Measurements from ENCODE around the gene PALM2AKAP2. TPM values are rescaled to one million over a fixed set of nuclear protein-coding genes. Genes with fewer than 3 reads are reported as not detected.

Gene PALM2AKAP2
- total RNA-seq, 5 donors from 2014 or later (not counting 1 experiment from before 2014, with no cell fraction given), result not detected

DNA sequence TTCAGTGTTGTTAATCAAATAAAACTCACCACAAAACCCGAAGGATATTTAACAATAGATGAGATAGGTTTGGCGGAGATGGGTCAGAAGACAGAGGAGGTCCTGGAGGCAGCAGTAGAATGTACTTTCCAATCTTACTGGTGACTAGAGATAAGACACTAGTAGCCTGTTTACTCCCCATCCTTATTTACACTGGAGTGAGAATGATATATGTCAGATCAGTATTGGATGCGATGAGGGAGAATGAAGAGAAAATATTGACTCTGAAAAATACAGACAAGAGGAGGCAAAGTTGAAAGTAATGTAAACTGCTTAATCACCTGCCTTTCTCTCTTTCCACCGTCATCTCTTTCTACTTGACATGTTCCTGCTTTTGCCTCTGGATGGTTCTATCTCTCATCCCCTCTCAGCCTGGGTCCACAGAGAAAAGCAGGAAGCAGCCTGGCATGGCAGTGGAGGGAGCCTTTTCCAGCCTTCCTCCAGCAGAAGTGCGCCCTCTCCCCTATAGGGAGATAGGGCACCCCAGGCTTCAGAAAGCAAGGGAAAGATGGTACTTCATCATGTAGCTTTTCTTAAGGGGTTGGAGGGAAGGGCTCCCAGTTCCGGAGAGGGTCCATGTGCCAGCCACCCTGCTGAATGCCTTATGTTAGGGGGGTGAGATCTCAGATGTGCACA, 11.1 kb downstream of the PALM2AKAP2 start:
- H3K36me3 Mint-ChIP-seq, result no peaks in the 10 kb centered on the region
- WGBS (ENCODE audit: insufficient coverage), result 85% methylated on average over 1 of the region's 6 CpGs
- CTCF ChIA-PET, result no interaction called here
- H3K4me1 ChIP-seq (ENCODE audit: control insufficient read depth in 1 of 2, extremely low read depth in 1 of 2, insufficient read depth in 2 of 2, low read length in 2 of 2), result no peaks in the 10 kb centered on the region
- DNase-seq, result no peak
- H3K4me3 ChIP-seq (ENCODE audit: control insufficient read depth in 1 of 2, extremely low read depth in 1 of 2, low read length in 1 of 2), result no peak overlapping the region
- H3K4me1 Mint-ChIP-seq, result no peaks in the 10 kb centered on the region
- no peak overlapping the region for H3K4me3 Mint-ChIP-seq
- no peak overlapping the region for H3K27ac Mint-ChIP-seq
- H3K36me3 ChIP-seq (ENCODE audit: control insufficient read depth in 2 of 2, extremely low read depth in 1 of 2, insufficient read depth in 1 of 2, low read length in 1 of 2), result no peaks in the 10 kb centered on the region
- POLR2A ChIA-PET, result no interaction called here
- H3K27me3 ChIP-seq (replicated peaks in 1 of 2; ENCODE audit: control insufficient read depth in 2 of 2, extremely low read depth in 1 of 2, insufficient read depth in 2 of 2, low read length in 1 of 2), result peaks cover 0 to 4% of the 10 kb centered on the region in 2 experiments
- no peak for ATAC-seq (replicated peaks in 1 of 4)
- H3K9me3 Mint-ChIP-seq, result no peaks in the 10 kb centered on the region
- H3K27ac ChIP-seq (ENCODE audit: low read length), result no peak overlapping the region
- no peaks in the 10 kb centered on the region for H3K9me3 ChIP-seq
- peaks cover 0 to 11% of the 10 kb centered on the region in 2 donors for H3K27me3 Mint-ChIP-seq

DNA sequence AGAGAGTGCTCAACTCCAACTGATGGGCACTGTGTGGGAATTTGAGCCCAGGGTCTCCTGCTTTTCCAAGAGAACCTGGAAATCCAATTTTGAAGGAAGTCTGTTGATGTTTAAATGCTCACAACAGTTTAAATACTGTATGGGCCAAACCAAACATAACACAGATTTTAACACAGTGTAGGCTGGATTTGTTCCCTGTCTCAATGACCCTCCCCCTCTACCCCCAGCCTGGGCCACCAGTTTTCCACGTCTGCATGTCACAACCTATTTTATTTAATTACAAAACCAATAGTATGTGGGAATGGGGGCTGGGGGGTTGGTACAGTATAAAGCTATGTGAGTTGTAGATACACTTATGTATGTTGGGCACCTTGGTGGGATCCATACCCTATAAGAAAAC, 11.7 kb downstream of the PALM2AKAP2 start:
- H3K9me3 ChIP-seq, result no peaks in the 10 kb centered on the region
- ATAC-seq (replicated peaks in 1 of 4) (no peak), DNase-seq (no peak)
- peaks cover 0 to 4% of the 10 kb centered on the region in 2 experiments for H3K27me3 ChIP-seq (replicated peaks in 1 of 2; ENCODE audit: control insufficient read depth in 2 of 2, extremely low read depth in 1 of 2, insufficient read depth in 2 of 2, low read length in 1 of 2)
- Mint-ChIP-seq H3K27ac (no peak overlapping the region), H3K36me3 (no peaks in the 10 kb centered on the region), H3K4me3 (no peak overlapping the region), H3K9me3 (no peaks in the 10 kb centered on the region), H3K4me1 (no peaks in the 10 kb centered on the region), H3K27me3 (peaks cover 0 to 11% of the 10 kb centered on the region in 2 donors)
- no CpG with 5 or more reads among the region's 1 CpG for WGBS (ENCODE audit: insufficient coverage)
- no peak overlapping the region for H3K27ac ChIP-seq (ENCODE audit: low read length)
- no peaks in the 10 kb centered on the region for H3K4me1 ChIP-seq (ENCODE audit: control insufficient read depth in 1 of 2, extremely low read depth in 1 of 2, insufficient read depth in 2 of 2, low read length in 2 of 2)
- H3K36me3 ChIP-seq (ENCODE audit: control insufficient read depth in 2 of 2, extremely low read depth in 1 of 2, insufficient read depth in 1 of 2, low read length in 1 of 2), result no peaks in the 10 kb centered on the region
- ChIA-PET CTCF (no interaction called here), POLR2A (no interaction called here)
- no peak overlapping the region for H3K4me3 ChIP-seq (ENCODE audit: control insufficient read depth in 1 of 2, extremely low read depth in 1 of 2, low read length in 1 of 2)

DNA sequence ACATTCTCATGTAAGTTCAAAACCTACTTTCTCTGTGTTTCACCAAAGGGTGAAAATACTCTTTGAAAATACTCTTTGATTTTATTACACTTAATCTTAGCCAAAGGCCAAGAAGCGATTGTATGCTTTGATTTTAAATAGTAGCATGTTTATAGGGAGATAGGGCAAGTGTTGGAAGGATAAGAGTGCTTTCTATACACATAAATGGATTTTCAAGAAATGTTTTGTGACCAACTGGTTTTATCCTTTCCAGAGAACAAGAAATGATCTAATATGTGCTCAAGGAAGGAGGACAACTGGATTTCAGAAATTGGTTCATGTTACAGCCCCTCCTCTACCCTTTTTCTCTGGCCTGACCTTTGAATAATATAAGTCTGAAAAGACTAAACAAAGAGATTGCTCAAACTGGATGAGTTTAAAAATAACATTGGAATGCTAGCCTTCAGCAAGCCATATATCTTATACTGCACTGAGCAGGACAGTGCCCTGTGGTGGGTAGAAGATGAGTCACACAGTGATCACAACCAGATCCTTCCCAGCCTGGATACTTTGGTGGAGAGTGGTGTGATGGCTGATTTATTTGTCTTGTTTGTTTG, 13.1 kb downstream of the PALM2AKAP2 start:
- no peak overlapping the region for H3K27ac Mint-ChIP-seq
- CTCF ChIA-PET, result no interaction called here
- H3K4me3 Mint-ChIP-seq, result no peak overlapping the region
- Histone ChIP-seq H3K27ac (ENCODE audit: low read length) (no peak overlapping the region), H3K4me3 (ENCODE audit: control insufficient read depth in 1 of 2, extremely low read depth in 1 of 2, low read length in 1 of 2) (no peak overlapping the region), H3K4me1 (ENCODE audit: control insufficient read depth in 1 of 2, extremely low read depth in 1 of 2, insufficient read depth in 2 of 2, low read length in 2 of 2) (no peaks in the 10 kb centered on the region), H3K9me3 (no peaks in the 10 kb centered on the region), H3K36me3 (ENCODE audit: control insufficient read depth in 2 of 2, extremely low read depth in 1 of 2, insufficient read depth in 1 of 2, low read length in 1 of 2) (no peaks in the 10 kb centered on the region), H3K27me3 (replicated peaks in 1 of 2; ENCODE audit: control insufficient read depth in 2 of 2, extremely low read depth in 1 of 2, insufficient read depth in 2 of 2, low read length in 1 of 2) (peaks cover 0 to 4% of the 10 kb centered on the region in 2 experiments)
- ATAC-seq (replicated peaks in 1 of 4) (no peak), DNase-seq (no peak)
- WGBS (ENCODE audit: insufficient coverage), result no CpG with 5 or more reads among the region's 1 CpG
- H3K9me3 Mint-ChIP-seq, result no peaks in the 10 kb centered on the region
- POLR2A ChIA-PET, result no interaction called here
- H3K4me1 Mint-ChIP-seq, result no peaks in the 10 kb centered on the region
- no peaks in the 10 kb centered on the region for H3K36me3 Mint-ChIP-seq
- peaks cover 2 to 11% of the 10 kb centered on the region in 2 donors for H3K27me3 Mint-ChIP-seq

DNA sequence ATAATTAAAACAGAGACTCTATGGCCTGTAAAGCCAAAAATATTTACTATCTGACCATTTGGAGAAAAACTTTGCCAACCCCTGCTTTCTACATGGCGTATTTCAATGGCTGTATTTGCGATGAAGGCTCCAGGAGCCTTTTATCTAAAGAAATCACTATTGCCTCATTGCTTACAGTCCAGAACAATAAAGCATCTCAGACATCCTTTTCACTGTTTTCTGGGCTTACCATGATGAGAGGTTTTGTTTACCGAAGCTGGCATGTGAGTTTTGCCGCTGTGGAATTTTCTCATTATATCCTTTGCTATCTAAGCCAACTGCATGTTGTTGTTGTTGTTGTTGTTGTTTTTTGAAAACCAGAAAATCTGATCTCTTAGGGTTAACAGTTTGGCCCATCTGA, 13.9 kb downstream of the PALM2AKAP2 start:
- Histone ChIP-seq H3K36me3 (ENCODE audit: control insufficient read depth in 2 of 2, extremely low read depth in 1 of 2, insufficient read depth in 1 of 2, low read length in 1 of 2) (no peaks in the 10 kb centered on the region), H3K9me3 (no peaks in the 10 kb centered on the region), H3K27ac (ENCODE audit: low read length) (no peak overlapping the region), H3K27me3 (replicated peaks in 1 of 2; ENCODE audit: control insufficient read depth in 2 of 2, extremely low read depth in 1 of 2, insufficient read depth in 2 of 2, low read length in 1 of 2) (peaks cover 0 to 5% of the 10 kb centered on the region in 2 experiments), H3K4me3 (ENCODE audit: control insufficient read depth in 1 of 2, extremely low read depth in 1 of 2, low read length in 1 of 2) (no peak overlapping the region), H3K4me1 (ENCODE audit: control insufficient read depth in 1 of 2, extremely low read depth in 1 of 2, insufficient read depth in 2 of 2, low read length in 2 of 2) (no peaks in the 10 kb centered on the region)
- CTCF ChIA-PET, result no interaction called here
- no peak for DNase-seq
- ATAC-seq (replicated peaks in 1 of 4), result no peak
- Mint-ChIP-seq H3K36me3 (no peaks in the 10 kb centered on the region), H3K27me3 (peaks cover 2 to 7% of the 10 kb centered on the region in 2 donors), H3K9me3 (no peaks in the 10 kb centered on the region), H3K4me1 (no peaks in the 10 kb centered on the region), H3K27ac (no peak overlapping the region), H3K4me3 (no peak overlapping the region)
- WGBS (ENCODE audit: insufficient coverage), result no CpG with 5 or more reads among the region's 4 CpGs
- POLR2A ChIA-PET, result no interaction called here

DNA sequence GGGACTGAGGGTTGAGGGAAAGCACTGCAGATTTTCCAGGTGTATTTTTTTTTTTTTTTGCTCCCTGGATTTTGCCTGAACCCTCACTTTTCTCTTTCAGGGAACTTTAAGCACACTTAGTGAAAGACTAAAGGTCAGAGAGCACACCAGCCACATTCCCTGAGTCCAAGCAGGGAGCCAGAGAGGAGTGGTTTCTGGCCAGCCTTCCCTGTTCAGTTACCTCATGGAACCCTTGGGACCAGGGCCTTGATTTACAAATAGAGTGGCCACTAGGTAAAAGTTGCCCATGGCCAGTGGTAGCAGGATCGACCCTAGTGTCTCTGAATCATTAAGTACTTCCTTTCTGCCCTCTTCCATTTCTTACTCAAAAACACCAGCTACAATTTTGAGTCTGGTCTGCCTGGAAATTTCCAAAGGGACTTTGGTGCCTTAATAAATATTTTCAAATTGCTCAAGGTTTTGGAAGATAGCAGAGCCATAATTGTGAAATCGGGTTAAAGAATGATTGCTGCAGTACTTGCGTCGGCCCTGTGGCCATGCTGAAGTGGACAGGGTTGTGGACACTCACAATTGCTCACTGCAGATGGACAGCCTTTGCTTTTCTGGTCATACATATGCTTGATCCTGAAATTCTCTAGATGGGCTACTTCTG, 14.5 kb downstream of the PALM2AKAP2 start:
- no peak for DNase-seq
- Histone ChIP-seq H3K4me3 (ENCODE audit: control insufficient read depth in 1 of 2, extremely low read depth in 1 of 2, low read length in 1 of 2) (no peak overlapping the region), H3K36me3 (ENCODE audit: control insufficient read depth in 2 of 2, extremely low read depth in 1 of 2, insufficient read depth in 1 of 2, low read length in 1 of 2) (no peaks in the 10 kb centered on the region), H3K27me3 (replicated peaks in 1 of 2; ENCODE audit: control insufficient read depth in 2 of 2, extremely low read depth in 1 of 2, insufficient read depth in 2 of 2, low read length in 1 of 2) (peaks cover 0 to 10% of the 10 kb centered on the region in 2 experiments), H3K9me3 (no peaks in the 10 kb centered on the region), H3K27ac (ENCODE audit: low read length) (no peak overlapping the region), H3K4me1 (ENCODE audit: control insufficient read depth in 1 of 2, extremely low read depth in 1 of 2, insufficient read depth in 2 of 2, low read length in 2 of 2) (no peaks in the 10 kb centered on the region)
- H3K4me3 Mint-ChIP-seq, result no peak overlapping the region
- no peak for ATAC-seq (replicated peaks in 1 of 4)
- H3K27me3 Mint-ChIP-seq, result peaks cover 2 to 7% of the 10 kb centered on the region in 2 donors
- ChIA-PET POLR2A (no interaction called here), CTCF (interaction anchor here in 1 of 2 donors (0.6 kb wide), 1 partner anchor 1555 kb away, joined by 4 read pairs; no protein-coding TSS in a partner anchor)
- WGBS (ENCODE audit: insufficient coverage), result 85% methylated on average over 3 of the region's 4 CpGs
- no peaks in the 10 kb centered on the region for H3K36me3 Mint-ChIP-seq
- no peak overlapping the region for H3K27ac Mint-ChIP-seq
- H3K4me1 Mint-ChIP-seq, result no peaks in the 10 kb centered on the region
- H3K9me3 Mint-ChIP-seq, result no peaks in the 10 kb centered on the region

DNA sequence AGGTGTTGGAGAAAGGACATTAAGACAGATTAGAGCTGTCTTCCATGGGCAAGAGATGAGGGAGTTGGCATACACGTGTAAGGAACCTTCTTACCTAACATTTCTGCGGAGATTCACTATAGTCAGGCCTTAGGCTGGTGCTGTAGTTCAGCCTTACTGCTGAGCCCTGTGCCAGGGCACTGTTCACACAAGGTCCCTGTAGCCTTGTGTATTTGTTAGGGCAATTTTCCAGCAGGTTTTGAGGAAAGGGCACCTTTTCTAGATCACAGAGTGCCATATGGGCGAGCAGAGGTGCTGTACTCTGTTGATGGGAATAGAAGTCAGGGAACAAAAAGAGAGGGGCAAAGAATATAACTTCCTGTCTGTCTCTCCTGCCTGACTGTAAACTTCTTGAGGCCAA, 15.6 kb downstream of the PALM2AKAP2 start:
- CTCF ChIA-PET, result no interaction called here
- no CpG with 5 or more reads among the region's 3 CpGs for WGBS (ENCODE audit: insufficient coverage)
- no peaks in the 10 kb centered on the region for H3K9me3 Mint-ChIP-seq
- Histone ChIP-seq H3K27ac (ENCODE audit: low read length) (no peak overlapping the region), H3K36me3 (ENCODE audit: control insufficient read depth in 2 of 2, extremely low read depth in 1 of 2, insufficient read depth in 1 of 2, low read length in 1 of 2) (no peaks in the 10 kb centered on the region), H3K27me3 (replicated peaks in 1 of 2; ENCODE audit: control insufficient read depth in 2 of 2, extremely low read depth in 1 of 2, insufficient read depth in 2 of 2, low read length in 1 of 2) (peaks cover 2 to 10% of the 10 kb centered on the region in 2 experiments), H3K4me1 (ENCODE audit: control insufficient read depth in 1 of 2, extremely low read depth in 1 of 2, insufficient read depth in 2 of 2, low read length in 2 of 2) (no peaks in the 10 kb centered on the region), H3K4me3 (ENCODE audit: control insufficient read depth in 1 of 2, extremely low read depth in 1 of 2, low read length in 1 of 2) (no peak overlapping the region), H3K9me3 (no peaks in the 10 kb centered on the region)
- no peak for ATAC-seq (replicated peaks in 1 of 4)
- peaks cover 2 to 14% of the 10 kb centered on the region in 2 donors for H3K27me3 Mint-ChIP-seq
- no peaks in the 10 kb centered on the region for H3K4me1 Mint-ChIP-seq
- H3K27ac Mint-ChIP-seq, result no peak overlapping the region
- H3K4me3 Mint-ChIP-seq, result no peak overlapping the region
- DNase-seq, result no peak
- POLR2A ChIA-PET, result no interaction called here
- no peaks in the 10 kb centered on the region for H3K36me3 Mint-ChIP-seq
